K562 (cell line): Measurements from ENCODE around the gene PYM1. TPM values are rescaled to one million over a fixed set of nuclear protein-coding genes. Genes with fewer than 3 reads are reported as not detected.

ENCODE experiments used
- BCOR ChIP-seq: fragments of 450-650 bp; IDR thresholded peaks from 2 replicates; pipeline ENCODE4 v1.6.1; 2016
- CTCF ChIP-seq, 3 experiments: IDR thresholded peaks in 2 of 3; conservative IDR thresholded peaks in 1 of 3; 2 replicates each; pipeline ENCODE4 v1.5.1; 2011 to 2012; ENCODE audit warnings: low read length in 3 of 3, mild to moderate bottlenecking in 3 of 3, control low read depth in 2 of 3, improper control_type of control experiment in 1 of 3, inconsistent platforms in 1 of 3, low read depth in 1 of 3, mixed read lengths in 1 of 3, moderate library complexity in 1 of 3; ENCODE audit not compliant: insufficient read depth in 2 of 3
- EGR1 ChIP-seq: fragments of 450-650 bp; conservative IDR thresholded peaks from 2 replicates; pipeline ENCODE4 v1.6.1; 2017; ENCODE audit warnings: mild to moderate bottlenecking
- FOXK1 ChIP-seq: sonication (generic); formaldehyde crosslinking; IDR thresholded peaks from 2 replicates; pipeline ENCODE4 v1.8.0; 2022; ENCODE audit warnings: missing genetic modification reagents, mild to moderate bottlenecking, borderline replicate concordance
- GATA2 ChIP-seq: sonication (generic); formaldehyde crosslinking; IDR thresholded peaks from 2 replicates; pipeline ENCODE4 v1.4.0; 2020; ENCODE audit warnings: mild to moderate bottlenecking, missing genetic modification reagents
- ID3 ChIP-seq, 2 experiments: fragments of 250-450 bp in 1 of 2; fragments of 450-650 bp in 1 of 2; sonication (Bioruptor Pico) in 1 of 2; IDR thresholded peaks; 2 replicates each; pipeline versions ENCODE4 v1.6.1 to v1.8.0; 2016 to 2021; ENCODE audit warnings: mild to moderate bottlenecking in 2 of 2, moderate library complexity in 2 of 2, missing compliant biosample characterization in 1 of 2, missing genetic modification characterization in 1 of 2
- MXD1 ChIP-seq: fragments of 250-450 bp; sonication (Bioruptor Pico); IDR thresholded peaks from 2 replicates; pipeline ENCODE4 v1.8.0; 2021; ENCODE audit warnings: borderline replicate concordance, mild to moderate bottlenecking, moderate library complexity; ENCODE audit not compliant: poor library complexity, severe bottlenecking
- PHTF2 ChIP-seq: fragments of 250-450 bp; sonication (Bioruptor Pico); IDR thresholded peaks from 2 replicates; pipeline ENCODE4 v1.5.0; 2021; ENCODE audit warnings: mild to moderate bottlenecking
- SMARCE1 ChIP-seq: fragments of 450-650 bp; IDR thresholded peaks from 2 replicates; pipeline ENCODE4 v1.7.1; 2016; ENCODE audit warnings: mild to moderate bottlenecking
- SP1 ChIP-seq: sonication (generic); formaldehyde crosslinking; IDR thresholded peaks from 2 replicates; pipeline ENCODE4 v1.8.1; 2022; ENCODE audit warnings: mild to moderate bottlenecking, missing genetic modification reagents
- XRCC5 ChIP-seq: fragments of 200-400 bp; formaldehyde crosslinking; IDR thresholded peaks from 2 replicates; pipeline ENCODE4 v1.6.1; 2017; ENCODE audit warnings: low read depth, mild to moderate bottlenecking, low read length
- ZKSCAN3 ChIP-seq: fragments of 250-450 bp; sonication (Bioruptor Pico); IDR thresholded peaks from 2 replicates; pipeline ENCODE4 v1.4.0; 2020
- ZNF140 ChIP-seq: fragments of 250-450 bp; sonication (Bioruptor Pico); IDR thresholded peaks from 2 replicates; pipeline ENCODE4 v1.8.0; 2021; ENCODE audit warnings: moderate library complexity, mild to moderate bottlenecking, inconsistent platforms
- ZNF282 ChIP-seq: sonication (generic); formaldehyde crosslinking; IDR thresholded peaks from 2 replicates; pipeline ENCODE4 v1.8.1; 2023; ENCODE audit warnings: missing genetic modification reagents
- ZNF324 ChIP-seq: fragments of 250-450 bp; sonication (Bioruptor Pico); IDR thresholded peaks from 2 replicates; pipeline ENCODE4 v1.4.0; 2020; ENCODE audit warnings: mild to moderate bottlenecking
- ZNF431 ChIP-seq: sonication (generic); formaldehyde crosslinking; IDR thresholded peaks from 2 replicates; pipeline ENCODE4 v1.8.0; 2022; ENCODE audit warnings: mild to moderate bottlenecking, missing genetic modification reagents
- ZNF518B ChIP-seq: fragments of 250-450 bp; sonication (Bioruptor Pico); IDR thresholded peaks from 2 replicates; pipeline ENCODE4 v1.5.0; 2021; ENCODE audit warnings: mild to moderate bottlenecking, moderate library complexity
- ZNF639 ChIP-seq, 2 experiments: fragments of 200-800 bp in 1 of 2; sonication (Bioruptor generic) in 1 of 2; sonication (generic) in 1 of 2; formaldehyde crosslinking in 1 of 2; IDR thresholded peaks in 1 of 2; conservative IDR thresholded peaks in 1 of 2; 2 replicates each; pipeline versions ENCODE4 v1.5.0 to v1.6.1; 2016 to 2020; ENCODE audit warnings: missing compliant biosample characterization in 1 of 2, missing genetic modification characterization in 1 of 2, missing genetic modification reagents in 1 of 2
- polyA plus RNA-seq, 8 experiments: library from polyadenylated mRNA; depleted of rRNA in 4 of 8; stranded (reverse) in 5 of 8; unstranded in 3 of 8; fragments of >200 nt; fragmentation: Nextera tagmentation in 2 of 8; fragmentation: Illumina TruSeq in 1 of 8; extraction: Ambion mirVana in 2 of 8; extraction: Trizol in 1 of 8; gene quantifications; 2 replicates each; pipeline versions ENCODE4 v1.2.1 to v1.2.3, GENCODE V29; 2011 to 2014; ENCODE audit warnings: inconsistent platforms in 1 of 8, missing spikeins in 1 of 8
- total RNA-seq, 7 experiments: library from RNA; depleted of rRNA in 6 of 7; stranded (reverse); fragments of >200 nt in 6 of 7; fragmentation: Illumina TruSeq in 2 of 7; extraction: Trizol in 2 of 7; gene quantifications; 2 replicates each; pipeline versions ENCODE4 v1.2.1 to v1.2.3, GENCODE V29; 2011 to 2021; ENCODE audit warnings: low replicate concordance in 1 of 7

Gene PYM1
- total and polyA plus RNA-seq, 9 of the 15 experiments (the other 6 are each of a cell fraction or from before 2014, with no cell fraction given) = 29.0 to 51.3 (median 34.1) TPM

GRCh38 chr12:55940065-55940732 is 12.5 kb upstream of the PYM1 start (continued):
- TF ChIP-seq SP1 (CRISPR knock-in tag) = peak; percentile 37; the same call in 1 of the 2 replicates
- TF ChIP-seq BCOR = peak; percentile 48; the same call in 1 of the 2 replicates
- no peak for TF ChIP-seq EGR1
- 0 out of 4 replicates have a peak, but pooled peaks of 1 of the 2 experiments have one; percentile 22 for TF ChIP-seq ZNF639 (CRISPR knock-in tag; conservative IDR thresholded peaks at IDR 0.05 in 1 of 2, IDR thresholded peaks at IDR 0.05 in 1 of 2)
- 0 out of 2 replicates have a peak, but pooled peaks have one; percentile 47 for TF ChIP-seq ZNF431 (CRISPR knock-in tag)
- no peak for TF ChIP-seq ID3 (CRISPR knock-in tag; IDR thresholded peaks at IDR 0.05)
- no peak for TF ChIP-seq ID3 (tag; IDR thresholded peaks at IDR 0.05)
- TF ChIP-seq ZNF324 (CRISPR knock-in tag) = no peak
- TF ChIP-seq ZKSCAN3 (CRISPR knock-in tag) = no peak
- TF ChIP-seq MXD1 (CRISPR knock-in tag) = no peak
- TF ChIP-seq GATA2 (CRISPR knock-in tag) = peak; percentile 80
- TF ChIP-seq FOXK1 = no peak
- no peak for TF ChIP-seq ZNF140
- 0 out of 2 replicates have a peak, but pooled peaks have one; percentile 30 for TF ChIP-seq ZNF282 (CRISPR knock-in tag)
- 0 out of 2 replicates have a peak, but pooled peaks have one; percentile 31 for TF ChIP-seq XRCC5
- TF ChIP-seq ZNF518B (CRISPR knock-in tag) = no peak
- TF ChIP-seq SMARCE1 = no peak
- peak; percentile 89 to 97 (median 94) for TF ChIP-seq CTCF (IDR thresholded peaks at IDR 0.05 in 2 of 3, conservative IDR thresholded peaks at IDR 0.05 in 1 of 3; ENCODE audit: insufficient read depth in 2 of 3, low read depth in 1 of 3, low read length in 3 of 3)
- TF ChIP-seq PHTF2 = no peak
